Body of pancreas (tissue), 4 donors: ENCODE measurements around the gene FTH1.

Experiments used
- CTCF ChIP-seq, 7 experiments: fragments of 450-650 bp in 4 of 7; fragments of 200-600 bp in 3 of 7; sonication (generic) in 3 of 7; IDR thresholded peaks; one replicate each; pipeline ENCODE4 v1.5.1; 2016 to 2019; ENCODE audit warnings: antibody characterized with exemption in 7 of 7
- POLR2A ChIP-seq, 3 donors: fragments of 450-650 bp; IDR thresholded peaks; one replicate each; pipeline ENCODE4 v1.6.1; 2016; ENCODE audit warnings: antibody characterized with exemption in 3 of 3, mild to moderate bottlenecking in 2 of 3

DNA sequence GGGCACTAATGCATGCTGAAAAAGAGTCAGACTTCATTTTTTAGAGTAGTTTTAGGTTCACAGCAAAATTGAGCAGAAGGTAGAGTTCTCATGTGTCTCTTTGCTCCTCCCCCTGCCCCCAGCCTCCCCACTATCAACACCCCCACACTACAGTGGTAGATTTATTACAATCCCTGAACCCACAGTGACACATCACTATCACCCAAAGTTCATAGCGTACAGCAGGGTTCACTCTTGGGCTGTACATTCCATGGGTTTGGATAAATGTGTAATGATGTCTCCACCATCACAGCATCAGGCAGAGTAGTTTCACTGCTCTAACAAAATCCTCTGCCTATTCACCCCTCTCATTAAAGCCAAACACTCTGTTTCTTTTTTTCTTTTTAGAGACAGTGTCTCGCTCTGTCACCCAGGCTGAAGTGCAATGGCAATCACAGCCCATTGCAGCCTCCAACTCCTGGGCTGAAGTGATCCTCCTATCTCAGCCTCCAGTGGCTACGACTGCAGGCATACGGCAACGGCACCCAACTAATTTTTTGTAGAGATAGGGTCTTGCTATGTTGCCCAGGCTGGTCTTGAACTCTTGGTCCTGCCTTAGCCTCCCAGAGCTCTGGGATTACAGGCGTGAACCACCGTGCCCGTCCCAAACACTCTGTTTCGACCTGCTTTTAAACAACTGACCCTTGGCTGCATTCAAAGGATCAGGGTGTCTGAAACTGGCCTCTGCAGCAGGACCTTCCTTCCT lies 13.2 kb downstream of the FTH1 start:
- TF ChIP-seq CTCF (IDR thresholded peaks at IDR 0.05): peak in 1 of 7 experiments; percentile 31
- TF ChIP-seq POLR2A (IDR thresholded peaks at IDR 0.05): no peak
